Measurements from ENCODE around the gene RACGAP1. TPM values are rescaled to one million over a fixed set of nuclear protein-coding genes. Genes with fewer than 3 reads are reported as not detected.

RACGAP1 gene
- total RNA-seq, 2 experiments from 2014 or later: 3.0 to 3.3 TPM

DNA sequence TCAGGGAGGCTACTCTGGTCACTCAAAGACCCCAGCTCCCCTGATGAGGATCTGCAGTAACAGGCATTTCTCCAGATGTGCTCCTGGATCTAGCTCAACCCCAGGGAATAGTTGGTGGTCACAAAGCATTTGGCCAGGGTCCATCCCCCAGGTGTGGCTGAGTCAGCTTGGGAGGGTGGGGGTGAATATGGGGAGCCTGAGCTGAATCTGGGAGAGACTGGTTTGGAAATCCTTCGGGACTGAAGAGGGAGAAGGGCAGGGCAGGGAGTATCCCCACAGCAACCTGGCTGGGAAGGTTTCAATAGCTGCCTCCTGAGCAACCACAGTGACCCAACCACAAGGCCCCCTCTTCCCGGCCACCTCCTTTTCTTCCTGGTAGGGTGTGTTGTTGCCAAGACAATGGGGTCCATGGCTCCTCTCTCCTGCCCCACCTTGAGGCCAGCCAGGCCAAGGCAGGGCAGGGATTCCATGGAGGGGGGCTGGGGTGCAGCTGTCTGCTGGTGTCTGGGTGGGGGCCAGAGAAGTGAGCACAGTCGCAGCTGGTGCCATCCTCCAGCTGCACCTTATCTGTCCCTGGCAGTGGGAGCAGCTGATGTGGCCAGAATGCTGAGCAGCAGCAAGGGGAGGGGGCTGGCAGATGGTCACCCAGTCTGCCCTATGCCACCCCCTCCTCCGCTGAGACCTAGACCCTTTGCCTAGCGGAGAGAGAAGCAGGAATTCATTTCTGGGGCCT lies 37.6 kb upstream of the RACGAP1 start:
- Mint-ChIP-seq H3K27me3 (peaks cover 24% of the 10 kb centered on the region), H3K9me3 (no peaks in the 10 kb centered on the region), H3K36me3 (ENCODE audit: low read depth) (no peaks in the 10 kb centered on the region), H3K27ac (no peak overlapping the region), H3K4me1 (ENCODE audit: low read depth) (peaks cover 22% of the 10 kb centered on the region), H3K4me3 (no peak overlapping the region)
- Histone ChIP-seq H3K36me3 (ENCODE audit: insufficient read depth, low read length) (no peaks in the 10 kb centered on the region), H3K4me1 (ENCODE audit: insufficient read depth, low read length) (peaks cover 20% of the 10 kb centered on the region), H3K4me3 (ENCODE audit: low read length) (no peak overlapping the region), H3K9me3 (ENCODE audit: control insufficient read depth in 1 of 2, insufficient read depth in 1 of 2, low read length in 2 of 2) (no peaks in the 10 kb centered on the region), H3K27ac (ENCODE audit: low read depth in 1 of 2, low read length in 2 of 2) (no peak overlapping the region), H3K27me3 (ENCODE audit: control insufficient read depth in 1 of 2, insufficient read depth in 2 of 2, low read length in 2 of 2) (peaks cover 13 to 16% of the 10 kb centered on the region in 2 experiments)
- no peak for ATAC-seq (ENCODE audit: poor library complexity)
- intact Hi-C loops (cut with DNase I, micrococcal nuclease): no loop called here
- no peak for TF ChIP-seq CTCF (IDR thresholded peaks at IDR 0.05)
- no peak for DNase-seq
- ChIA-PET CTCF (interaction anchor here (1.5 kb wide), 1 partner anchor 24 kb away, joined by 5 read pairs; no protein-coding TSS in a partner anchor), POLR2A (no interaction called here)

DNA sequence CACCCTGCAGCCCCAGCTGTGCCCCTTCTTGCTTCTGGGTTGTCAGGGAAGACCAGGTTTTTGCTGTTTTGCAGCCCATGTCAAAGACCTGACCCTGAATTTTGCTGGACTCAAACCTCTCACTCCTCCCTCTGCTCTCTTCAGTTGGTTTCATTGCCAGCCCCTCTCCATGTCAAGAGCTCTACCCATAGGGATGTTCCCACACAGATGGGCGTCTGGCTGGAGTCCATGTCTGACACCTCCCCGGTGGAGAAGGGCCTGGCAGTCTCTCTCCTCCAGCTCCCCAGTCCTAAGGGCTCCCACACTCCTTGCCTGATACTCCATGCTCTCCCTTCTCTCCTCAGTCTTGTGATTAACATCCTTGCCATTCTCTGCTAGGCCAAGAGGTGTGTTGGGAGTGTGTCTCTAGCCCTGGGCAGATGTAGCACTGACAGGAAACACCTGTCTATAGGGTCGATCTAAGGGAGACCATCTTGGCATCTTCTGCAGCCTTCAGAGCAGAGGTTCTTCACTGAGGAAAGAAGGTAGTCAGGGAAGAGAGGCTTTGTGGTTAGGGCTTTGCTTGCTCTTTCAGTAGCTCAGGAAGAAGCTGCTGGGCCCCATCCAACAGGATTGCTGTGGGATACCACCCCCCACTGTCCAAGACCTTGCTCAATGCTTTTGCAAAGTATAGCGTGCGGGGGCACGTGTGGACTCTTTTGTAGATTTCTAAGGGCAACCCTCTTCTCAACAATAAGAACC lies 36.8 kb upstream of the RACGAP1 start:
- Mint-ChIP-seq H3K27me3 (peaks cover 26% of the 10 kb centered on the region), H3K27ac (no peak overlapping the region), H3K4me3 (no peak overlapping the region)

DNA sequence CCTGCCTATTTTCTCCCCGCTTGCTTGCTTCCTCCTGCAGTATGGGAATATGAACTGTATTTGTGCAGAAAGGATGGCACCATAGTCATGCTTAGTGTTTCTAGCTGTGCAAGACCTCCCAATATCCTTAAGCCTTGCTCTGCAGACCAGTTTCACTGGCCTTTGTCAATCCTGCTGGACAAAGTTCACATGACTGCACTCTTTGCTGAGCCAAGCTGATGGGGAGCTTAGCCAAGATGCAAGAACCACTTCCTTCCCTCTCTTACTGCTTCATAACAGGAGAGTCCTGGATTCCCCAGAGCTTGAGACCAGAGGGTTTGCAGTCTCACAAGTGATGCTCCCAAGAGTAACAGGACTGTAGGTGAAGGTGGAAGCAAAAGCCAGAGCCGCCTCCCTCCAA lies 35.9 kb upstream of the RACGAP1 start:
- Histone ChIP-seq H3K4me1 (ENCODE audit: insufficient read depth, low read length) (peaks cover 33% of the 10 kb centered on the region), H3K27me3 (ENCODE audit: control insufficient read depth in 1 of 2, insufficient read depth in 2 of 2, low read length in 2 of 2) (peaks cover 25 to 27% of the 10 kb centered on the region in 2 experiments), H3K27ac (ENCODE audit: low read depth in 1 of 2, low read length in 2 of 2) (no peak overlapping the region), H3K4me3 (ENCODE audit: low read length) (no peak overlapping the region), H3K36me3 (ENCODE audit: insufficient read depth, low read length) (no peaks in the 10 kb centered on the region), H3K9me3 (ENCODE audit: control insufficient read depth in 1 of 2, insufficient read depth in 1 of 2, low read length in 2 of 2) (no peaks in the 10 kb centered on the region)
- POLR2A ChIA-PET: no interaction called here
- Mint-ChIP-seq H3K4me1 (ENCODE audit: low read depth) (peaks cover 33% of the 10 kb centered on the region), H3K4me3 (no peak overlapping the region), H3K27ac (no peak overlapping the region), H3K36me3 (ENCODE audit: low read depth) (no peaks in the 10 kb centered on the region), H3K27me3 (peaks cover 36% of the 10 kb centered on the region), H3K9me3 (no peaks in the 10 kb centered on the region)
- ATAC-seq (ENCODE audit: poor library complexity) (no peak), DNase-seq (no peak)
- CTCF ChIA-PET: interaction anchor here (1.1 to 1.6 kb wide), 2 partner anchors 22 to 94 kb away, joined by 3 read pairs; no protein-coding TSS in a partner anchor
- intact Hi-C loops (cut with DNase I, micrococcal nuclease): no loop called here
- no peak for TF ChIP-seq CTCF (IDR thresholded peaks at IDR 0.05)

More for the DNA sequence above, 36.8 kb upstream of the RACGAP1 start:
- H3K36me3 Mint-ChIP-seq (ENCODE audit: low read depth): no peaks in the 10 kb centered on the region
- ChIA-PET POLR2A (no interaction called here), CTCF (interaction anchor here (1.5 to 1.6 kb wide), 2 partner anchors 23 to 95 kb away, joined by 3 to 5 read pairs; no protein-coding TSS in a partner anchor)
- Histone ChIP-seq H3K4me3 (ENCODE audit: low read length) (no peak overlapping the region), H3K36me3 (ENCODE audit: insufficient read depth, low read length) (no peaks in the 10 kb centered on the region), H3K27me3 (ENCODE audit: control insufficient read depth in 1 of 2, insufficient read depth in 2 of 2, low read length in 2 of 2) (peaks cover 15 to 18% of the 10 kb centered on the region in 2 experiments), H3K27ac (ENCODE audit: low read depth in 1 of 2, low read length in 2 of 2) (no peak overlapping the region), H3K4me1 (ENCODE audit: insufficient read depth, low read length) (peaks cover 24% of the 10 kb centered on the region), H3K9me3 (ENCODE audit: control insufficient read depth in 1 of 2, insufficient read depth in 1 of 2, low read length in 2 of 2) (no peaks in the 10 kb centered on the region)
- ATAC-seq (ENCODE audit: poor library complexity): no peak
- DNase-seq: no peak
- TF ChIP-seq CTCF (IDR thresholded peaks at IDR 0.05): no peak
- H3K4me1 Mint-ChIP-seq (ENCODE audit: low read depth): peaks cover 24% of the 10 kb centered on the region
- intact Hi-C loops (cut with DNase I, micrococcal nuclease): no loop called here
- H3K9me3 Mint-ChIP-seq: no peaks in the 10 kb centered on the region

All from CD4-positive, alpha-beta T cell (primary cell).